ENCODE data around the gene RBP3. TPM values are rescaled to one million over a fixed set of nuclear protein-coding genes. Genes with fewer than 3 reads are reported as not detected.
A peak's percentile ranks its signal among the peaks of the same experiment; 100 is the strongest.

Gene RBP3
- polyA plus RNA-seq, 3 donors = not detected

DNA sequence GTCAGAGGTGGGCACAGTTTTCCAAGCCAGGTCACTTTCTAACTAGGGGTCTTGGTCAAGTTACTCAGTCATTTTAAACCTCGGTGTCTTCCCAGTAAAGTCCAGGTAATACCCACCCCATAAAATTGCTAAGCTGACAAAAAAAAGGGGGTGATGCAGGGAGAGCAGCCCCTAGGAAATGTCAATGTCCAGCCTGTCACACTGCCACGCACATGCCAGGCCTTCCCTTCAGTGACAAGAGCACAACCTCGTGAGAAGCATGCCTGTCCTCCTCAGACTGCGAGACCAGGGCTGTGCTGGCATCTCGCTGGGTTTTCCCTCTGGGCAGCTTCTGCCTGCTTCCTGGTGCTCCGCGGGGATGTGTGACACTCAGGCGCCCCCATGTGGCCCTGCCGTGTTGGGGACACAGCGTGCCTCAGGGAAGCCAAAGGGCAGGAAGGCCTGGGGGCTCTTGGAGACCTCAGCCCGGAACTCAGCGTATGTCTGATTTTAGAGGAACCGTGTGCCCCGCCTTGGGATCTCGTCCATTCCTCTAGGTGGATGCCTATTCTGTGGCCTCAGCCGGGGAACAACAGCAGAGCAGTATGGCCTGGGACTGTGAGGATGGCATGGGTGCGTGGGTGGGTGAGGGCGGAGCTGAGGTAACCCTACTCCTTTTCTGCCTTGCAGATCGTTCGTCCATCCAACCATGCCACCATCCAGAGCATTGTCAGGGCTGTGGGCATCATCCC is 36.1 kb upstream of the RBP3 start:
- H3K4me1 ChIP-seq (ENCODE audit: control insufficient read depth in 1 of 2, insufficient read depth in 2 of 2, low read length in 2 of 2) = no peaks in the 10 kb centered on the region
- peak; percentile 67 to 84 (median 76) for DNase-seq
- Mint-ChIP-seq H3K9me3 (no peaks in the 10 kb centered on the region), H3K36me3 (no peaks in the 10 kb centered on the region), H3K4me1 (peaks cover 6% of the 10 kb centered on the region), H3K27ac (no peak overlapping the region), H3K27me3 (ENCODE audit: low read depth in 3 of 3) (peaks cover 5 to 15% (median 10%) of the 10 kb centered on the region in 3 donors), H3K4me3 (no peak overlapping the region)
- H3K27me3 ChIP-seq (ENCODE audit: control insufficient read depth in 2 of 2, insufficient read depth in 2 of 2, low read length in 2 of 2) = no peaks in the 10 kb centered on the region
- no peak overlapping the region for H2AFZ ChIP-seq (ENCODE audit: insufficient read depth, low read depth, low read length, poor library complexity, severe bottlenecking)
- no peak overlapping the region for H3K4me3 ChIP-seq (replicated peaks in 1 of 3; ENCODE audit: low read depth in 2 of 3, low read length in 3 of 3)
- H3K79me2 ChIP-seq (ENCODE audit: insufficient read depth, low read length) = no peaks in the 10 kb centered on the region
- H3K27ac ChIP-seq (ENCODE audit: low read depth in 1 of 2, low read length in 2 of 2) = no peak overlapping the region
- H4K20me1 ChIP-seq (ENCODE audit: insufficient read depth, low read length) = no peaks in the 10 kb centered on the region
- no peaks in the 10 kb centered on the region for H3K36me3 ChIP-seq (replicated peaks in 1 of 2; ENCODE audit: control insufficient read depth in 1 of 2, insufficient read depth in 2 of 2, low read length in 2 of 2)
- H3K9me3 ChIP-seq (replicated peaks in 1 of 2; ENCODE audit: control insufficient read depth in 1 of 2, insufficient read depth in 1 of 2, low read length in 2 of 2) = no peaks in the 10 kb centered on the region
- H3K4me2 ChIP-seq (replicated peaks; ENCODE audit: extremely low read depth, low read length, poor library complexity, severe bottlenecking) = no peak overlapping the region
- H3K9ac ChIP-seq (ENCODE audit: insufficient read depth, low read length, poor library complexity, severe bottlenecking) = no peak overlapping the region
- TF ChIP-seq, protein P1, sequence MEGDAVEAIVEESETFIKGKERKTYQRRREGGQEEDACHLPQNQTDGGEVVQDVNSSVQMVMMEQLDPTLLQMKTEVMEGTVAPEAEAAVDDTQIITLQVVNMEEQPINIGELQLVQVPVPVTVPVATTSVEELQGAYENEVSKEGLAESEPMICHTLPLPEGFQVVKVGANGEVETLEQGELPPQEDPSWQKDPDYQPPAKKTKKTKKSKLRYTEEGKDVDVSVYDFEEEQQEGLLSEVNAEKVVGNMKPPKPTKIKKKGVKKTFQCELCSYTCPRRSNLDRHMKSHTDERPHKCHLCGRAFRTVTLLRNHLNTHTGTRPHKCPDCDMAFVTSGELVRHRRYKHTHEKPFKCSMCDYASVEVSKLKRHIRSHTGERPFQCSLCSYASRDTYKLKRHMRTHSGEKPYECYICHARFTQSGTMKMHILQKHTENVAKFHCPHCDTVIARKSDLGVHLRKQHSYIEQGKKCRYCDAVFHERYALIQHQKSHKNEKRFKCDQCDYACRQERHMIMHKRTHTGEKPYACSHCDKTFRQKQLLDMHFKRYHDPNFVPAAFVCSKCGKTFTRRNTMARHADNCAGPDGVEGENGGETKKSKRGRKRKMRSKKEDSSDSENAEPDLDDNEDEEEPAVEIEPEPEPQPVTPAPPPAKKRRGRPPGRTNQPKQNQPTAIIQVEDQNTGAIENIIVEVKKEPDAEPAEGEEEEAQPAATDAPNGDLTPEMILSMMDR (IDR thresholded peaks at IDR 0.05) = peak; percentile 93
- intact Hi-C loops (cut with micrococcal nuclease) = loop anchor here (1.0 to 2.0 kb wide), 2 partner anchors 263 to 265 kb away; no protein-coding TSS in a partner anchor
- 15% methylated on average over 18 of the region's 20 CpGs for WGBS (ENCODE audit: insufficient coverage)

DNA sequence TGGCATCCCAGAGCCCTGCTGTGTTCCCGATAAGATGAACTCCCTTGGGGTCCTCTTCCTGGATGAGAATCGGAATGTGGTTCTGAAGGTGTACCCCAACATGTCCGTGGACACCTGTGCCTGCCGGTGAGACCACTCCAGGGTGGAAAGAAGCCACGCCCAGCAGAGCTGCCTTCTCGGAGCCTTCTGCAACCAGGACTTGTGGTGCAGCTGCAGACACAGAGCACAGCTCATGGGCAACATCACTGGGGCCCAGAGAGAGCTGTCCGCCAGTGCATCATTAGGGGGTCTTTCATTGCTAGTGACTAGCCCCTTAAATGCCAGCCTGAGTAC is 35.5 kb upstream of the RBP3 start:
- Histone ChIP-seq H2AFZ (ENCODE audit: insufficient read depth, low read depth, low read length, poor library complexity, severe bottlenecking) (no peak overlapping the region), H3K27ac (ENCODE audit: low read depth in 1 of 2, low read length in 2 of 2) (no peak overlapping the region), H3K4me1 (ENCODE audit: control insufficient read depth in 1 of 2, insufficient read depth in 2 of 2, low read length in 2 of 2) (no peaks in the 10 kb centered on the region), H4K20me1 (ENCODE audit: insufficient read depth, low read length) (no peaks in the 10 kb centered on the region), H3K4me3 (replicated peaks in 1 of 3; ENCODE audit: low read depth in 2 of 3, low read length in 3 of 3) (no peak overlapping the region), H3K36me3 (replicated peaks in 1 of 2; ENCODE audit: control insufficient read depth in 1 of 2, insufficient read depth in 2 of 2, low read length in 2 of 2) (no peaks in the 10 kb centered on the region), H3K4me2 (replicated peaks; ENCODE audit: extremely low read depth, low read length, poor library complexity, severe bottlenecking) (no peak overlapping the region), H3K9me3 (replicated peaks in 1 of 2; ENCODE audit: control insufficient read depth in 1 of 2, insufficient read depth in 1 of 2, low read length in 2 of 2) (no peaks in the 10 kb centered on the region), H3K27me3 (ENCODE audit: control insufficient read depth in 2 of 2, insufficient read depth in 2 of 2, low read length in 2 of 2) (no peaks in the 10 kb centered on the region), H3K9ac (ENCODE audit: insufficient read depth, low read length, poor library complexity, severe bottlenecking) (no peak overlapping the region), H3K79me2 (ENCODE audit: insufficient read depth, low read length) (no peaks in the 10 kb centered on the region)
- intact Hi-C loops (cut with micrococcal nuclease) = loop anchor here in 1 of 2 donors (1.0 kb wide), 1 partner anchor 265 kb away; no protein-coding TSS in a partner anchor
- Mint-ChIP-seq H3K36me3 (no peaks in the 10 kb centered on the region), H3K9me3 (no peaks in the 10 kb centered on the region), H3K4me3 (no peak overlapping the region), H3K4me1 (peaks cover 6% of the 10 kb centered on the region), H3K27ac (no peak overlapping the region), H3K27me3 (ENCODE audit: low read depth in 3 of 3) (peaks cover 7 to 15% (median 9%) of the 10 kb centered on the region in 3 donors)
- TF ChIP-seq, protein P1 (IDR thresholded peaks at IDR 0.05) = no peak
- WGBS (ENCODE audit: insufficient coverage) = 87% methylated on average over 7 of the region's 7 CpGs
- DNase-seq = no peak
